H1 (cell line): ENCODE results near the gene NSUN6.

Source experiments
- BRCA1 ChIP-seq: IDR thresholded peaks from 2 replicates; pipeline ENCODE4 v1.6.1; 2012; ENCODE audit warnings: low read depth, low read length, improper control_type of control experiment
- EZH2 ChIP-seq: fragments of 200-600 bp; sonication (generic); IDR thresholded peaks from 2 replicates; pipeline ENCODE4 v1.7.1; 2012; ENCODE audit warnings: low read depth, mild to moderate bottlenecking, moderate library complexity, low read length, inconsistent platforms; ENCODE audit not compliant: severe bottlenecking
- HDAC6 ChIP-seq: IDR thresholded peaks from one replicate; pipeline ENCODE4 v1.7.1; 2012; ENCODE audit warnings: low read depth, mild to moderate bottlenecking, inconsistent platforms, low read length, moderate library complexity
- JUN ChIP-seq: IDR thresholded peaks from 2 replicates; pipeline ENCODE4 v1.6.1; 2011; ENCODE audit warnings: low read depth, mild to moderate bottlenecking, improper control_type of control experiment, low read length
- KDM1A ChIP-seq: fragments of 200-600, 300-600 bp; sonication (generic); IDR thresholded peaks from 2 replicates; pipeline ENCODE4 v1.7.1; 2016; ENCODE audit warnings: mild to moderate bottlenecking, low read length, borderline replicate concordance
- POLR2A ChIP-seq, 2 experiments: IDR thresholded peaks; 1 replicate in 1 of 2; 2 replicates in 1 of 2; pipeline ENCODE4 v1.6.1; 2011; ENCODE audit warnings: low read depth in 2 of 2, low read length in 2 of 2, mild to moderate bottlenecking in 2 of 2; ENCODE audit errors: control extremely low read depth in 1 of 2
- POLR2AphosphoS5 ChIP-seq: IDR thresholded peaks from 2 replicates; pipeline ENCODE4 v1.6.1; 2011; ENCODE audit warnings: low read depth, low read length
- RAD21 ChIP-seq, 2 experiments: IDR thresholded peaks in 1 of 2; conservative IDR thresholded peaks in 1 of 2; 2 replicates each; pipeline ENCODE4 v1.6.1; 2011; ENCODE audit warnings: low read depth in 2 of 2, low read length in 2 of 2, improper control_type of control experiment in 1 of 2, inconsistent platforms in 1 of 2, mild to moderate bottlenecking in 1 of 2, moderate library complexity in 1 of 2
- SP4 ChIP-seq: IDR thresholded peaks from 2 replicates; pipeline ENCODE4 v1.6.1; 2012; ENCODE audit warnings: low read length, inconsistent platforms
- TAF1 ChIP-seq: IDR thresholded peaks from 2 replicates; pipeline ENCODE4 v1.6.1; 2011; ENCODE audit warnings: mild to moderate bottlenecking, low read depth, low read length
- TCF12 ChIP-seq: IDR thresholded peaks from 2 replicates; pipeline ENCODE4 v1.6.1; 2011; ENCODE audit warnings: low read depth, mild to moderate bottlenecking, low read length
- TF ChIP-seq, protein P1 (sequence below), 3 experiments: IDR thresholded peaks; 1 replicate in 2 of 3; 2 replicates in 1 of 3; pipeline versions ENCODE4 v1.5.1 to v1.6.1; 2011; ENCODE audit warnings: low read length in 3 of 3, mild to moderate bottlenecking in 3 of 3, inconsistent platforms in 2 of 3, low read depth in 1 of 3, moderate library complexity in 1 of 3; ENCODE audit not compliant: insufficient read depth in 1 of 3; ENCODE audit errors: control extremely low read depth in 1 of 3
- TF ChIP-seq, protein P2 (sequence below): IDR thresholded peaks from 2 replicates; pipeline ENCODE4 v1.6.1; 2012; ENCODE audit warnings: inconsistent platforms
- TF ChIP-seq, protein P3 (sequence below): IDR thresholded peaks from 2 replicates; pipeline ENCODE4 v1.6.1; 2012; ENCODE audit warnings: inconsistent platforms

DNA sequence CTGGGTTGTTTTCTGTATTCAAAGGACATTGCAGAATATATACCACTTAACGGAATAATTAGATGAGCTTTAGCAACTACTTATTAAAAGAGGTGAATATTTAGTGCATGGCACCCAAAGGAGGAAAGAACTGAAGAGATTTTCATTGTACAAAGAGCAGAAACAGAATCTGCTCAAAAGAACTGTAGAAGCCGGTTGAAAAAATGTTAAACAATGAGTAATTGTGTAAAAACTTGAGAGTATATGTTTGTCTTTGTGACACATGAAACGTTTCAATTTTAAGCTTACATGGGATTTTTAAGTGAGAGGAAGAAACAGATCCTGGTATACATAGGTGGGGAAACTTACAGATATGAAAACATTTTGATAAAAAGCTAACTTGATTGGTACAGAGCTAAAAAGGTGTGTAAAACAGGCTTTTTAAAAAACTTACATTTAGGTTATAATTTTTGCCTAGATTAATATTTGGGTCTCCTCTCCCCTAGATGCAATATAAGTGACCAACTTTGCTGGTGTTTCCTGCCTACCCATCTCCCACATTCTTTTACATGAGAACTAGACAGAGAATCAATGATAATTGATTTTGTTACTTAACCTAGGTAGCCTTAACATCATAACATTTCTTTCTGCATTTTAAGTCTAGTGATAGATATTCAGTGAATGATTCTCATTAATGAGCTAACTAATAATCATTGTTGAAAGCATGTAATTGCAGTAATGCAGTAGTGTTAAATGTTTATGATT, 14.6 kb upstream of the NSUN6 start:
- TF ChIP-seq POLR2A (IDR thresholded peaks at IDR 0.05; ENCODE audit: control extremely low read depth in 1 of 2, low read depth in 2 of 2, low read length in 2 of 2) (no peak), TAF1 (no peak), POLR2AphosphoS5 (no peak), KDM1A (no peak), RAD21 (IDR thresholded peaks at IDR 0.05 in 1 of 2, conservative IDR thresholded peaks at IDR 0.05 in 1 of 2; ENCODE audit: low read depth in 2 of 2, low read length in 2 of 2) (no peak), TCF12 (no peak), BRCA1 (no peak), EZH2 (no peak), JUN (no peak), HDAC6 (no peak), SP4 (no peak)
- TF ChIP-seq, protein P1, sequence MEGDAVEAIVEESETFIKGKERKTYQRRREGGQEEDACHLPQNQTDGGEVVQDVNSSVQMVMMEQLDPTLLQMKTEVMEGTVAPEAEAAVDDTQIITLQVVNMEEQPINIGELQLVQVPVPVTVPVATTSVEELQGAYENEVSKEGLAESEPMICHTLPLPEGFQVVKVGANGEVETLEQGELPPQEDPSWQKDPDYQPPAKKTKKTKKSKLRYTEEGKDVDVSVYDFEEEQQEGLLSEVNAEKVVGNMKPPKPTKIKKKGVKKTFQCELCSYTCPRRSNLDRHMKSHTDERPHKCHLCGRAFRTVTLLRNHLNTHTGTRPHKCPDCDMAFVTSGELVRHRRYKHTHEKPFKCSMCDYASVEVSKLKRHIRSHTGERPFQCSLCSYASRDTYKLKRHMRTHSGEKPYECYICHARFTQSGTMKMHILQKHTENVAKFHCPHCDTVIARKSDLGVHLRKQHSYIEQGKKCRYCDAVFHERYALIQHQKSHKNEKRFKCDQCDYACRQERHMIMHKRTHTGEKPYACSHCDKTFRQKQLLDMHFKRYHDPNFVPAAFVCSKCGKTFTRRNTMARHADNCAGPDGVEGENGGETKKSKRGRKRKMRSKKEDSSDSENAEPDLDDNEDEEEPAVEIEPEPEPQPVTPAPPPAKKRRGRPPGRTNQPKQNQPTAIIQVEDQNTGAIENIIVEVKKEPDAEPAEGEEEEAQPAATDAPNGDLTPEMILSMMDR (IDR thresholded peaks at IDR 0.05; ENCODE audit: control extremely low read depth in 1 of 3, insufficient read depth in 1 of 3, low read depth in 1 of 3, low read length in 3 of 3) = no peak
- TF ChIP-seq, protein P2, sequence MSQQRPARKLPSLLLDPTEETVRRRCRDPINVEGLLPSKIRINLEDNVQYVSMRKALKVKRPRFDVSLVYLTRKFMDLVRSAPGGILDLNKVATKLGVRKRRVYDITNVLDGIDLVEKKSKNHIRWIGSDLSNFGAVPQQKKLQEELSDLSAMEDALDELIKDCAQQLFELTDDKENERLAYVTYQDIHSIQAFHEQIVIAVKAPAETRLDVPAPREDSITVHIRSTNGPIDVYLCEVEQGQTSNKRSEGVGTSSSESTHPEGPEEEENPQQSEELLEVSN = no peak
- TF ChIP-seq, protein P3, sequence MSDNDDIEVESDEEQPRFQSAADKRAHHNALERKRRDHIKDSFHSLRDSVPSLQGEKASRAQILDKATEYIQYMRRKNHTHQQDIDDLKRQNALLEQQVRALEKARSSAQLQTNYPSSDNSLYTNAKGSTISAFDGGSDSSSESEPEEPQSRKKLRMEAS = no peak
